LNCAP (cell line): ENCODE data around the gene TVP23A.

ENCODE experiments used
- CTCF ChIP-seq: fragments of 450-650 bp; IDR thresholded peaks from 2 replicates; pipeline ENCODE4 v1.5.1; 2017; ENCODE audit warnings: mild to moderate bottlenecking

TVP23A gene

GRCh38 chr16:10744370-10745030 lies 74.1 kb downstream of the TVP23A start:
- no peak for TF ChIP-seq CTCF

GRCh38 chr16:10743610-10744369 lies 74.8 kb downstream of the TVP23A start, which contains the start of gene NUBP1:
NUBP1 (plus strand) TSS chr16:10743842; CDS start chr16:10743864, 22 bp downstream.
- TF ChIP-seq CTCF = no peak

GRCh38 chr16:10743227-10743609 lies 75.4 kb downstream of the TVP23A start:
- no peak for TF ChIP-seq CTCF

GRCh38 chr16:10741844-10742243 lies 76.8 kb downstream of the TVP23A start:
- TF ChIP-seq CTCF = no peak

GRCh38 chr16:10740845-10741208 lies 77.8 kb downstream of the TVP23A start:
- no peak for TF ChIP-seq CTCF

GRCh38 chr16:10740000-10740844 lies 78.4 kb downstream of the TVP23A start:
- TF ChIP-seq CTCF = no peak

- no peak for TF ChIP-seq CTCF
Observed at GRCh38 chr16:10738231-10739077, 80.1 kb downstream of the TVP23A start.
